Stimulated activated CD8-positive, alpha-beta memory T cell treated with anti-CD3 and anti-CD28 coated beads, Interleukin-12 subunit alpha, Interleukin-12 subunit beta, amount 100 ng/mL, for 4 hours (primary cell): ENCODE results near the gene BMI1.
"Not testable (repeated sequence)": the region's sequence is repeated elsewhere in the genome, so short reads cannot be mapped to it uniquely, and the experiment has no call there.

Experiments used
- DNase-seq: peaks from one replicate; pipeline ENCODE4 v3.0.0-alpha.2; 2020; ENCODE audit warnings: low read depth

The BMI1 gene

GRCh38 chr10:22340329-22341189, 19.7 kb downstream of the BMI1 start:
- peak; percentile 44 for DNase-seq

DNA sequence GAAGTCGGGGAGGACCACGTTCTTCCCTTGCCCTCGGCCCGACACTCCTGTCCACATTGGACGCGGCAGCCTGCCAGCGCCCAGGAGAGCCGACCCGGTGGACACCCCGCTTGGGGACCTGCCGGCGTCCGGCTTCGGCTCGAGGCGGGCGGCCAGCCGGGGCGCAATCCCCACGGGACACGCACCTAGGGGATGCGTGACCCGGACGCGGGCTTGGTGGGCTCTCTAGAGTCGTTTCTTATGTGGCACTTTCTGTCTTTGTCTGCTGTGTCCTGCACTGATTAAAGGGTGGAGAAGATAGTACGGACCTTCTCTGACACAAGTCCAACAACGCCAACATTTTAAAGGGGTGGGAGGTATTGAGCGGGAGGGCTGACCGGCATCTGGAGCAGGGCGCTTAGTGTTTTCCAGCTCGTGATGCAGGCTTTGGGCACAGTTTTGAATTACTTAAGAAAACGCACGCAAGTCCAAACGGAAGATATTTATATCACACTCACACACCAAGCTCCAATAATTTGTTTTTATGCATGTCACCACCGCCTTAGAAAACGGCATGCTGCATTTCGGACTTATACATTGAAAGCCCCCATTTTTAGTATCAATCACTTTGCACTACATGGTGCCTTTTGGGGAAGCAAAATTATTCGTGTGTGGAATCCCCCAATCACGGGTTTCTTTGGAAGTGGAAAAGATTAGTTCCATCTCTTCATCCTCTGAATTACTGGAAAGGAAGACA, 20.5 kb downstream of the BMI1 start:
- no peak for DNase-seq

- DNase-seq, result no peak
Measured at GRCh38 chr10:22341926-22342196, 21.0 kb downstream of the BMI1 start.

DNA sequence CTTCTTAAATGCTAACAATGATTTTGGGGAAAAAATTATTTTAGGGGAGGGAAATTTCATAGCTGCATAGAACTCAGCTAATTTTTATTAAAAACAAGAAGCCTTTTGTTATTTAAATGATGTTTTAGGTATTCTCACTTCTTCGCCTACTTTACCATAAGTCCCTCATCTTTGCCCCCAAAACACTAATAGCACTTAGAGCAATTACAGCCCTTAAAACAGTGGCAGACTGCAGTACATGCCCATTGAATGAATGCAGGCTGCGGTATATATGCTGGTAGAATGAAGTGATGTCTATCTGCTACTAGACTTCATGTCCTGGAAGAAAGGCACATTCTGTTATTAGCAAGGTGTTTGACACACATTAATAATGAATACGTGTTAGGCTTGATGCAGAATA, 21.5 kb downstream of the BMI1 start:
- DNase-seq, result no peak

DNA sequence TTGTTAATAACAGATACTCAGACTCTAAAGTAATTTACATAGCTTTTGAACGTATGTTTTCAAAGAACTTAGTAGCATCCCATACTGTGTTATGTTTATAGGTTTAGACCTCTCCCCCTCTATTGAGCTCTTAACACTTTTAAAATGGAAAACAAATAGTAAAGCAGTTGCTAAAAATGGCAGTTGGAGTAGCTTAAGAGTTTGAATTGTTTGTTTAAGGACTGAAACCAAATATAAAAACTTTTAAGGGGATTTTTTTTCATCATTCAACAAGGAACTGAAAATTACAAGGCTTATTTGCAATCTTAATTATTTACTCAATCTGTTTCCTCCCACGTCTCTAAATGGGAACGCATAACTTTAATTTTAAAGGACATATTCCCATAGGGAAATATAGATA, 22.8 kb downstream of the BMI1 start:
- DNase-seq, result no peak

DNA sequence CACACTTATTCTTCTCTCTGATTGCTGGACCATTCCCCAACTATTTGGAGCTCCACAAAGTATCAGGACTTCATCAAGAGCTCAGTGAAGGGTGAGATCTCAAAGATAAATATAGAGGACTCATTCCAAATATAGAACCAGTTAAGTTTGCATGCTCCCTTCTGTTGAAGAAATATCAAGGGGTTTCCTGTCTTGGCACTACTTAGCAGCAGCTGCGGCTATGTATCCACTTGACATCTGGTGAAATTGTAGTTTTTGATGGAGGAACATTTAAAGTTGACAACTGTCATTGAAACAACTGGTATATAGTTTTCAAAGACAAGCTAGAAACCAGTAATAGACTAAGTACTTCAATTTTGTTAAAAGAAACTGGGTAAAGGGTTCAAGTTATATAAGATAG, 23.4 kb downstream of the BMI1 start:
- no peak for DNase-seq

GRCh38 chr10:22344781-22345300, 23.9 kb downstream of the BMI1 start:
- DNase-seq, result no peak

GRCh38 chr10:22345301-22346095, 24.6 kb downstream of the BMI1 start, which contains the start of gene SPAG6:
Gene SPAG6 (plus strand): TSS chr10:22345496. CDS start chr10:22345612, 116 bp downstream.
- DNase-seq, result no peak

GRCh38 chr10:22346096-22346661, 25.3 kb downstream of the BMI1 start:
- no peak for DNase-seq

GRCh38 chr10:22349755-22350154, 28.9 kb downstream of the BMI1 start:
- no peak for DNase-seq

DNA sequence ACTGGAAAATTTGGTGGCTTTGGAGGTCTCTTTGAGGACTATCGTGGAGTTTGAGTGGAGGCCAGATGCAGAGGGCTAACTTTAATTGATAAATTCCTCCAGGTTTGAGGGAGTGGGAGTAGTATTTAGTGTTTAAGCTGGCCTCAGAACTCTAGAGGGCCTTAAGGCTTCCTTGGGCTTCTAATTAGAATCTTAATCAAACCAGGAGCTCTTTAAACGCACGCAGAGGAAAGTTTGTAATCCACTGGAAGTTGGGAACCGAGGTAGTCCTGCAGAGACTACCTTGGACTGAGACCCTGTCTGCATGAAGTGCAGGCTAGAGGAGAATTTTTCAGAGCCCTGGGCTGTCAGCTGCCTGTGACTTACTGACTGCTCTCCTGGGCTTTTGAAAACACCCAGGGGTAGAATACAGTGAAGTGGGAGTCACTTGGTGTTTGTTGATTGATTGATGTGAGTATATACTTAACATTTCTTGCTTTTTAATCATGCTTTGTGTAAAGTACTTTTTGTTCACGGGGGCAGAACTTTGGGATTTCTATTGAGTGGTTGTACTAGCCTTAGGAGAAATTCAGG, 30.3 kb downstream of the BMI1 start:
- no peak for DNase-seq

- DNase-seq, result no peak
Measured at GRCh38 chr10:22356324-22356873, 35.5 kb downstream of the BMI1 start.

GRCh38 chr10:22357770-22358169, 36.9 kb downstream of the BMI1 start:
- not testable (repeated sequence) for DNase-seq

DNA sequence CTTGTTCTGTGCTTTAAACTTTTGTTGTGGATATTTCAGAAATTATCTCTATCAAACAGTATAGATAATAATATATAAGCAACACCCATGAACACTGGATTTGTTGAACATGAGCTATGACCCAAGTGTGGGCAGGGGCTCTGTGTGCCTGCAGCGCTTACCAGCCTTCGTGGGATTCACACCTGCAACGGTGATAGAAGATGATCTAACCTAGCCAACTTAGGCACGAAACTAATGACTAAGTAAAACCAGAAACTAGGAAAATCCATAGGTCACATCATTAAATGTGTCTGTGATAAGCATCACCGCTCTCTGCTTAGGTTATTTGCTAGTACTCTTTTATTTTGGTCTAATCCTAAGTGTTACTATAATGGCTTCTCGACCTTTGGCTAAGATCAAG, 42.4 kb downstream of the BMI1 start:
- DNase-seq, result no peak

GRCh38 chr10:22364407-22365140, 43.7 kb downstream of the BMI1 start:
- DNase-seq, result no peak

DNA sequence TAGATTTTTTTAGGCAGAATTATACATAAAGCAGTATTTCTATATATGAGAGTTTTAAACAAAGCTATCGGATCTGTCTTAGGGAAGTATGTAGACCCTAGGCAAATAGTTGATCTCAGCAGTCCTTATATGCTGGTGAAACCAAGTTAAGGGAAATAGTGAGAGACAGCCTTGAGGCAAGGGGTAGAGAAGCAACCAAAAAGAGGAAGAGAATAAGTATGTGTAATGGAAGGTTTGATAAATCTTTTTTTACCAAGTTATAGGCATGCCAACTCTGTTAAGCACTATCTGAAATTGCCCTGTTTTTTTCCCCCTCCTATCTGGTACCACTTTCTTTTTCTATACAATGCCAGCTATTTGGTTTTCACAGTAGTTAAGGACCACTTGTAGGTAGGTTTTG, 44.3 kb downstream of the BMI1 start:
- no peak for DNase-seq

DNA sequence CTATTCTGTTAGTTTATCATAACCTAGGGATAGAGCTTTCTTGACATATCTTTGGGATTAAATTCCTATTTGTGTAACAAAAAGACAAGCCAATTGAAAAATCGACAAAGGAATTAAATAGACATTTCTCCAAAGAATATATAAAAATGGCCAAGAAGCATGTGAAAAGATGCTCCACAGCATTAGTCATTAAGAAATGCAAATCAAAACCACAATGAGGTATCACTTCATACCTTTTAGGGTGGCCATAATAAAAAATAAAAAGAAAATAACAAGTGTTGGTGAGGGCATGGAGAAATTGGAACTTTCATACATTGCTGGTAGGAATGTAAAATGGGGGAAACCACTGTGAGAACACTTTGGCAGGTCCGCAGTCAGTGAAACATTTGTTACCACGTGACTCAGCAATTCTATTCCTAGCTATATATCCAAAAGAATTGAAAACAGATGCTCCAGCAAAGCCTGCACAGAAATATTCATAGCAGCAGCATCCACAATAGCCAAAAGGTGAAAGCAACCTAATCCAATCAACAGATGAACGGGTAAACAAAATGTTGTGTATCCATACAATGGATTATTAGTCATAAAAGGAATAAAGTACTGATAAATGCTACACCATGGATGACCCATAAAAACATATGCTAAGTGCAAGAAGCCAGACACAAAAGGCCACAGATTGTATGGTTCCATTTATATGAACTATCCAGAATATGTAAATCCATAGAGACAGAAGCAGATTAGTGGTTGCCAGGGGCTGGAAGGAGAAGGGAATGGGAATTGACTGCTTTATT, 44.9 kb downstream of the BMI1 start:
- no peak for DNase-seq

DNA sequence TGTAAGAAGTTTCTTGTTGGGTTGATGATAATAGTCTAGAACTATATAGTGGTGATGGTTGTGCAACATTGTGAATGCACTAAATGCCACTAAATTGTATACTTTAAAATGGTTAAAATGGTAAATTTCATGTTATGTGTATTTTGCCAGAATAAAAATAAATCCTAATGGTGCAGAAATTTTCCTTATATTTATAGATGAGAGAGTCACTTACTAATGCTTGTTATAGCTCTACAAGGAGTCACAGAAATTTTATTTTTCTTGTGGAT, 45.5 kb downstream of the BMI1 start:
- no peak for DNase-seq

GRCh38 chr10:22366771-22367170, 45.9 kb downstream of the BMI1 start:
- DNase-seq, result no peak

- DNase-seq, result no peak
Measured at GRCh38 chr10:22367471-22367870, 46.6 kb downstream of the BMI1 start.
